OCI-LY7 (cell line): Measurements from ENCODE around the gene MRPL11.

ENCODE experiments used
- CTCF ChIP-seq: fragments of 200-600 bp; sonication (generic); conservative IDR thresholded peaks from 2 replicates; pipeline ENCODE4 v1.5.1; 2014; ENCODE audit warnings: mild to moderate bottlenecking, antibody characterized with exemption, low read length, moderate library complexity, mixed read lengths
- EZH2phosphoT487 ChIP-seq: fragments of 200-600 bp; sonication (generic); IDR thresholded peaks from 2 replicates; pipeline ENCODE4 v1.6.1; 2018; ENCODE audit warnings: low read depth, borderline replicate concordance, mild to moderate bottlenecking, mixed run types, antibody characterized with exemption, low read length, moderate library complexity, mixed read lengths

- TF ChIP-seq CTCF (no peak), EZH2phosphoT487 (no peak)
These were observed 20.6 kb upstream of the MRPL11 start for GRCh38 chr11:66459138-66459778.
